ENCODE measurements around the gene CLDN25. TPM values are rescaled to one million over a fixed set of nuclear protein-coding genes. Genes with fewer than 3 reads are reported as not detected.
"Not testable (repeated sequence)": the region's sequence is repeated elsewhere in the genome, so short reads cannot be mapped to it uniquely, and the experiment has no call there.

Gene CLDN25
- not detected for total RNA-seq
- not detected for polyA plus RNA-seq

DNA sequence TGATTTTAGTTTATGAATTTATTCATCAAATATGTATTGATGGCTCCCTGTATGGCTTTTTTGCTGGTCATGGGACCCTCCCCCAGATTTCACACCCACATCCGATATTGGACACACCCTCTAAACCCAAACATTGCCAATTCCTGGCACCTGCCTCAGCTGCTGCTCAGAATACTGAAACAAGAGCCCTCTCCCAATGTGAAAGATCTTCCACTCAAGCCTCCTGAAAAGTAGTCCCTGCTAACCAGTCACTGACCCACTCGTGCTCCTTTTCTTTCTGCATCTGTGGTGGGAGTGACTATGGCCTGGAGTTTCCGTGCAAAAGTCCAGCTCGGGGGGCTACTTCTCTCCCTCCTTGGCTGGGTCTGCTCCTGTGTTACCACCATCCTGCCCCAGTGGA lies at the start of gene CLDN25:
TSS of gene CLDN25 (plus strand) at position 301 of the 400 bp plus-strand sequence. CDS start at position 301, 0 bp downstream.
- no peak for DNase-seq (ENCODE audit: extremely low spot score)
- H3K27ac ChIP-seq (ENCODE audit: low read depth): no peak within 1 kb of the TSS
- H3K4me1 ChIP-seq (ENCODE audit: insufficient read depth): no peaks in the 10 kb centered on the region

DNA sequence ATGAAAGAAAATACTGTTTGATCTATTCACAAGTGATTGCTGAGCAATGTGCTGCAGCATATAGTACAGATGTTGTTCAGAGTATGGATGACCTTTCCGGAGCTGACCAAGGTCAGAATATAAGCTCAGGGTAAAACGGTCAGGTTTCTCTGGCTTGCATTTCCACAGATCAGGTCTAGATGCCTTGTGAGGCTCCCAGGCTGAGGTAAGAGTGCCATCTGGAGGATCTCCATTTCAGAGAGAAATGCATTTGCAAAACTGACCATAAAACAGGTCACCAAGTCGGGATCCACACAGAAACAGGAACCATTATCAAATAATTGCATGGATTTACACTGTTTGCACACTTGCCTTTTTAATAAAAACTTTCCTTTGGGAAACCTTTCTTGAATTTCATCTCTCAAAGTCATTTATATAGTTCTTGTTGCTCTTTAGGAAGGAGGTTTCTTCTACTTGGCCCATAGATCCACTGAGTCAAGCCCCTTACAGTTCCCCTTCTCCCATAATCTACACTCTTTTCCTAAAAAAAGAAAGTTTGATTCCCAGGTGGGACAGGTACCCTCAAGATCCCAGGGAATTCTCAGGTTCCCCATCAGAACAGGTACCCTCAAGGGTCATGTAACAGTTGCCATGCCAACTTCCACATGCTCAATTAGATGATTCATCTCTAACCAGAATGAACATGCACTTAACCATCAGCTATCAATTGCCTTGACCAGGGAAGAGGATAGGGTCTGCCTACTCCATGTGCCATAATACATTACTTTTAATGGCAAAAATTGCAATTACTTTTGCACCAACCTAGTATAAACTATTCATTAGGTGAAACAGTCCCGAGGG lies 48.5 kb upstream of the CLDN25 start:
- WGBS: 34% methylated on average over 4 of the region's 4 CpGs
- Histone ChIP-seq H3K27ac (ENCODE audit: low read depth) (no peak overlapping the region), H3K4me3 (ENCODE audit: low read depth, low read length) (no peak overlapping the region), H3K4me1 (ENCODE audit: insufficient read depth) (no peaks in the 10 kb centered on the region), H3K36me3 (ENCODE audit: insufficient read depth) (peaks cover 6% of the 10 kb centered on the region)
- DNase-seq (ENCODE audit: extremely low spot score): peak; percentile 40

More for the DNA sequence above, at the start of gene CLDN25:
- no peaks in the 10 kb centered on the region for H3K36me3 ChIP-seq (ENCODE audit: insufficient read depth)
- WGBS: 80% methylated on average over 4 of the region's 4 CpGs
- H3K4me3 ChIP-seq (ENCODE audit: low read depth, low read length): no peak within 1 kb of the TSS

DNA sequence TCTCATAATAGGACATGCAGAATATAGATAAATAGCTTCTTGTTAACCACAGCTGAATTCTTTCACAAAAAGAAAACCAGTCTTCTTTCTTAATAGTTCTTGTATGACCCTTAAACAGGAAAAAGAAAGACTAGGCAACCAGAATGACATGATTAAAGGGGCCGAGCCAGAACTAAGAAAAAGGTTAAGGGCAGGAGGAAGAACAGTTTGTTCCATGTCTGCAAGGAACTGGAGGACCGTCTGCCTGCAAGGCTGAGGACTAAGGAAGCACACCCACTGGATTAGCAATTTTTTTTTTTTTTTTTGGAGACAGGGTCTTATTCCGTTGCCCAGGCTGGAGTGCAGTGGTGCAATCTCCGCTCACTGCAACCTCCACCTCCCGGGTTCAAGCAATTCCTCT lies 47.5 kb upstream of the CLDN25 start:
- no peak for DNase-seq (ENCODE audit: extremely low spot score)
- Histone ChIP-seq H3K4me1 (ENCODE audit: insufficient read depth) (no peaks in the 10 kb centered on the region), H3K36me3 (ENCODE audit: insufficient read depth) (peaks cover 9% of the 10 kb centered on the region), H3K4me3 (ENCODE audit: low read depth, low read length) (no peak overlapping the region), H3K27ac (ENCODE audit: low read depth) (no peak overlapping the region)
- WGBS: 91% methylated on average over 5 of the region's 5 CpGs

GRCh38 chr11:113736323-113736722 lies 43.3 kb upstream of the CLDN25 start:
- WGBS: 97% methylated on average over 1 of the region's 1 CpG
- no peak for DNase-seq (ENCODE audit: extremely low spot score)
- Histone ChIP-seq H3K27ac (ENCODE audit: low read depth) (no peak overlapping the region), H3K36me3 (ENCODE audit: insufficient read depth) (peaks cover 11% of the 10 kb centered on the region), H3K4me3 (ENCODE audit: low read depth, low read length) (no peak overlapping the region), H3K4me1 (ENCODE audit: insufficient read depth) (no peaks in the 10 kb centered on the region)

- WGBS: 96% methylated on average over 3 of the region's 3 CpGs
- DNase-seq (ENCODE audit: extremely low spot score): no peak
- H3K4me3 ChIP-seq (ENCODE audit: low read depth, low read length): no peak overlapping the region
- H3K4me1 ChIP-seq (ENCODE audit: insufficient read depth): no peaks in the 10 kb centered on the region
- H3K36me3 ChIP-seq (ENCODE audit: insufficient read depth): peaks cover 5% of the 10 kb centered on the region
- H3K27ac ChIP-seq (ENCODE audit: low read depth): no peak overlapping the region
These were observed 26.7 kb upstream of the CLDN25 start for GRCh38 chr11:113752932-113753331.

DNA sequence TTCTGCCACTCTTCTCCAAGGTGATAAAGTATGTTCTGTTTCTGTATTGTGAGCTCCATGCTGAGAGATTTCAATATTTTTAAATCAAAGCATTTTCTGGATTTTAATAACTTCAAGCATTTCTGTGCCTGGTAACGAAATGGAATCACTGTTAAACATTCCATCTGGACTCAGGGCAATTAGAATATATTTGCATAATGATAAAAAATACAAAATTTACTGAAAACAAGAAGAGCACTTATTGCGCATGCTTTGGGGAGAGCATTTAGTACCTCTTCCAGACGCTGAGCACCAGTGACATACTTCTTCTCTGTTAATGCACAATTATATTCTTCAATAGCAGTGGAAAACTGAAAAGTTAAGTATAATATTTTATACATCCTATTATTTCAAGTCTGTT lies 19.4 kb upstream of the CLDN25 start:
- H3K4me3 ChIP-seq (ENCODE audit: low read depth, low read length): no peak overlapping the region
- no peaks in the 10 kb centered on the region for H3K4me1 ChIP-seq (ENCODE audit: insufficient read depth)
- H3K36me3 ChIP-seq (ENCODE audit: insufficient read depth): no peaks in the 10 kb centered on the region
- H3K27ac ChIP-seq (ENCODE audit: low read depth): no peak overlapping the region
- no peak for DNase-seq (ENCODE audit: extremely low spot score)
- WGBS: 94% methylated on average over 3 of the region's 3 CpGs

DNA sequence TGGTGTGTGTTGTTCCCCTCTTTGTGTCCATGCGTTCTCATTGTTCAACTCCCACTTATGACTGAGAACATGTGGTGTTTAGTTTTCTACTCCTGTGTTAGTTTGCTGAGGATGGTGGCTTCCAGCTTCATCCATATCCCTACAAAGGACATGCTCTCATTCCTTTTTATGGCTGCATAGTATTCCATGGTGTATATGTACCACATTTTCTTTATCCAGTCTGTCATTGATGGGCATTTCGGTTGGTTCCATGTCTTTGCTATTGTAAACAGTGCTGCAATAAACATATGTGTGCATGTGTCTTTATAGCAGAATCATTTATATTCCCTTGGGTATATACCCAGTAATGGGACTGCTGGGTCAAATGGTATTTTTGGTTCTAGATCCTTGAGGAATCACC lies 16.6 kb upstream of the CLDN25 start:
- DNase-seq (ENCODE audit: extremely low spot score); H3K27ac ChIP-seq (ENCODE audit: low read depth); H3K4me3 ChIP-seq (ENCODE audit: low read depth, low read length); H3K36me3 ChIP-seq (ENCODE audit: insufficient read depth); H3K4me1 ChIP-seq (ENCODE audit: insufficient read depth): not testable (repeated sequence)
- 96% methylated on average over 2 of the region's 2 CpGs for WGBS

DNA sequence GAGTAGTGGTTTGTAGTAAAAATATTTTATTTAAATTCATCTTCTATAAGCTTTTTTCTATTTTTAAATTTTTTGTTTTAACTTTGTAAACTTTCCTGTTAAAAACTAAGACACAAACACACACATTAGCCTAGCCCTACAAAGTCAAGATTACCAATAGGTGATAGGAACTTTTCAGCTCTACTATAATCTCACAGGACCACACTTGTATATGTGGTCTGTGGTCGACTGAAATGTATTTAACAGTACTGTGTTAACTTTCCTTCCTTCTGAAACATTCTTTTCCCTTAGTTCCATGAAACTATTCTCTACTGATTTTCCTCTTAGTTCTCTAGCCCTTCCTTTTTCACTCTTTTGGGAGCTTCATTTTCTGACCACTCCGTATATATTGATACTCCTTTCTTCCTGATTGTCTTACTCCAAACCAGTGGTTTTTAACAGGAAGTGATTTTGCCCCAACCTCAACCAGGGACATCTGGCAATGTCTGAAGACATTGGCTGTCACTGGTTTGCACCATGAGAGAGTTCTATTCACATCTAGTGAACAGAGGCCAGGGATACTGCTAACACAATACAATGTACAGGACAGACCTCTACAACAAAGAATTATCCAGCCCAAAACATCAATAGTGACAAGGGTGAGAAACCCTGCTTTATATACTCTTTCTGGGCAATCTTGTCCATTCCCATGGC lies 14.9 kb upstream of the CLDN25 start:
- Histone ChIP-seq H3K27ac (ENCODE audit: low read depth) (no peak overlapping the region), H3K36me3 (ENCODE audit: insufficient read depth) (peaks cover 4% of the 10 kb centered on the region), H3K4me1 (ENCODE audit: insufficient read depth) (no peaks in the 10 kb centered on the region), H3K4me3 (ENCODE audit: low read depth, low read length) (no peak overlapping the region)
- WGBS: 89% methylated on average over 2 of the region's 2 CpGs
- no peak for DNase-seq (ENCODE audit: extremely low spot score)

- Histone ChIP-seq H3K27ac (ENCODE audit: low read depth) (no peak overlapping the region), H3K4me1 (ENCODE audit: insufficient read depth) (no peaks in the 10 kb centered on the region), H3K4me3 (ENCODE audit: low read depth, low read length) (no peak overlapping the region), H3K36me3 (ENCODE audit: insufficient read depth) (peaks cover 3% of the 10 kb centered on the region)
- 77% methylated on average over 3 of the region's 3 CpGs for WGBS
- DNase-seq (ENCODE audit: extremely low spot score): no peak
These were observed 7.6 kb upstream of the CLDN25 start for GRCh38 chr11:113771964-113772363.

DNA sequence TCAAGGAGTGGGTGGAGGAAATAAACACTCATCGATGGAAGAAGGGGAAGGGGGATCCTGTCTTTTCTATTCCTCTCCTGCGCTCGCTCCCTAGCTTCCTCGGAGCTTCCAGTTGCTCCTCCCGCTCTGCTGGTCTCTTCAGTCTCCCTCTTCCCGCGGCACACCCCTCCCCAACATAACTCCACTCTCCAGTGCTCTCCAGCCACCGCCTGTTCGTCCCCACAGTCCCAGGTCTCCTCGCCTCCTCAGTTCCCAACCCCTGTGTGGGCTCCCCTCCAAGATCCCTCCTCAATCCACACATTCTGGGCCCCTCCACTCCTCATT lies 6.5 kb upstream of the CLDN25 start:
- H3K4me1 ChIP-seq (ENCODE audit: insufficient read depth): no peaks in the 10 kb centered on the region
- 1% methylated on average over 10 of the region's 10 CpGs for WGBS
- DNase-seq (ENCODE audit: extremely low spot score): peak; percentile 2
- H3K27ac ChIP-seq (ENCODE audit: low read depth): peak overlapping the region; percentile 24
- H3K36me3 ChIP-seq (ENCODE audit: insufficient read depth): peaks cover 3% of the 10 kb centered on the region
- H3K4me3 ChIP-seq (ENCODE audit: low read depth, low read length): peak overlapping the region; percentile 60

DNA sequence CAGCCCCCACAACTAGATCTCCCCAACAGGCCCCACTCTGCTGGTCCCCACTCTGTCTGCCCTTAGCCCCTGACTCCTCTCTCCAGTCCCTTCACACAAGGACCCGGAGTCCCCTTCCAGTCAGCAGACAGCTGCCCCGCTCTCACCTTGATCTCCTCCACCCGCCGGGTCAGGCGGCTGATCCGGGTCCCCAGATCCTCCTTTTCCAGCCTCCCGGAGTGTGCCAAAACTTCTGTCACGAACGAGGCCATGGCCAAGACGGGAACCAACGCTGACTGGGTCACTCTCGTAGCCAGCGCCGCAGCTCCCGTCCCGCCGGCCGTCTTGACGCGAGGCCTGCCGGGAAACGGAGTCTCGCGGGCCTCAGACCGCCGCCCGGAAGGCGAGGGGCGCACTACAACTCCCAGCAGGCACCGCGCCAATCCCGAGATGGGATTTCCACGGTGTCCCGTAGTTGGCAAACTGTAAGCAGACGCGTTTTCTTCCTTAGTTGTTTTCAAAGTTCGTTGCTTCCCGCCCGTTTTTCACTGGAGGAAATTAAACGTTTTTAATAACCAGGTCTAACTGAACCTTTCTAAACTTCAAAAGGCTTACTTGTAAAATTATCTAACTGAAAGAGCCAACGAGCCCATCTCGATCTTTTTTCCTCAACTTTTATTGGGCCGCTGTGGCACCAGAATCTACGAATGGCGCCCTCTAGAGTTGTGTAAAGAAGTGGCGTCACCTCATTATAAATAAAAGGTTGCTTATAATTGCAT lies 6.0 kb upstream of the CLDN25 start, which contains the start of gene ZW10:
TSS of gene ZW10 (minus strand) at position 277 of the 758 bp plus-strand sequence. CDS start at position 251, 26 bp downstream.
- peak; percentile 93 for DNase-seq (ENCODE audit: extremely low spot score)
- peak within 1 kb of the TSS; percentile 60 for H3K4me3 ChIP-seq (ENCODE audit: low read depth, low read length)
- peak within 1 kb of the TSS; percentile 58 for H3K27ac ChIP-seq (ENCODE audit: low read depth)
- no peaks in the 10 kb centered on the region for H3K4me1 ChIP-seq (ENCODE audit: insufficient read depth)
- H3K36me3 ChIP-seq (ENCODE audit: insufficient read depth): peaks cover 3% of the 10 kb centered on the region
- WGBS: under 1% methylated on average over 46 of the region's 46 CpGs

GRCh38 chr11:113774174-113774503 lies 5.5 kb upstream of the CLDN25 start:
- H3K36me3 ChIP-seq (ENCODE audit: insufficient read depth): peaks cover 3% of the 10 kb centered on the region
- no peaks in the 10 kb centered on the region for H3K4me1 ChIP-seq (ENCODE audit: insufficient read depth)
- H3K27ac ChIP-seq (ENCODE audit: low read depth): no peak overlapping the region
- DNase-seq (ENCODE audit: extremely low spot score): no peak
- WGBS: 0% methylated on average over 1 of the region's 1 CpG
- H3K4me3 ChIP-seq (ENCODE audit: low read depth, low read length): no peak overlapping the region

DNA sequence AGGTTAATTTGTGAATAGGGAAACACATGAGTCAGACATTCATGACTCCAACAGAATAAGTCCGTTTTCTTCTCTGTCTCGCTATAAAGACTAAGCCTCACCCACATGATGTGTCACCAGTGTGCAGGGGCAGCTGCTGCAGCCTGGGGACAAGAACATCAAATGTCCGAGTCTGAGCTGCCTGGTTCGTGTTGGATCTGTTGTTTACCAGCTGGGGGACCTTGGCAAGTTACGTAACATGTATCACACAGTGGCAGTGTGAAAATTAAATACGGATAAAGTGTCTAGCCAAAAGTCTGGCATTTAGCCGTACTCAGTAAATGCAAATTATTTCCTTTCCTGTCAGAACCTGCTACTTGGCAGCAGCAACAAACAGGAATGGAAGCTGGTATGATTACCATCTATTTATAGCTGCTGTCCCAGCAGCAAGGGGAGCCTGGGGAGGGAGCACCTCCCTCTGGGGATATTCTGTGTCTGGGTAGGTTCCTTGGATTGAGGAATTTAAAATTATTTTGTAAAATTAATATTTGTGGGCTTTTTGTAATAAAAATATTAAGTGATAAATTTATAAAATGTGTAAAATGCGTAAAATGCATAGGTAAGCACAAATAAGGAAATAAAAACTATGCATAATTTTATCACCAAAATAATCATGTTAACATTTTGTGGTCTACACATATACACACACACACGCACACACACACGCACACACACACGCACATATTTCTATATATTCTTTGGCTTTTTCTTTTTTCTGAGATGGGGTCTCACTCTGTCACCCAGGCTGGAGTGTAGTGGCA lies 1.3 kb upstream of the CLDN25 start:
- no peak overlapping the region for H3K4me3 ChIP-seq (ENCODE audit: low read depth, low read length)
- no peaks in the 10 kb centered on the region for H3K36me3 ChIP-seq (ENCODE audit: insufficient read depth)
- H3K27ac ChIP-seq (ENCODE audit: low read depth): no peak overlapping the region
- DNase-seq (ENCODE audit: extremely low spot score): peak; percentile 41
- no peaks in the 10 kb centered on the region for H3K4me1 ChIP-seq (ENCODE audit: insufficient read depth)
- WGBS: 46% methylated on average over 11 of the region's 11 CpGs

All from urinary bladder (tissue), 4 donors.